ENCODE measurements around the gene AQP3.
A peak's percentile ranks its signal among the peaks of the same experiment; 100 is the strongest.
"Not testable (repeated sequence)": the region's sequence is repeated elsewhere in the genome, so short reads cannot be mapped to it uniquely, and the experiment has no call there.

AQP3 gene

GRCh38 chr9:33465596-33466564, 18.5 kb upstream of the AQP3 start:
- peak in 2 of 10 donors; percentile 54 to 74 for DNase-seq

GRCh38 chr9:33465096-33465495, 17.7 kb upstream of the AQP3 start:
- DNase-seq: peak in 2 of 10 donors; percentile 27 to 41
- intact Hi-C loops (cut with DNase I): loop anchor here (10.0 kb wide), 1 partner anchor 90 kb away; no protein-coding TSS in a partner anchor

More at GRCh38 chr9:33465596-33466564, 18.5 kb upstream of the AQP3 start:
- intact Hi-C loops (cut with DNase I): loop anchor here (10.0 kb wide), 1 partner anchor 91 kb away; no protein-coding TSS in a partner anchor

GRCh38 chr9:33464045-33464636, 16.7 kb upstream of the AQP3 start:
- DNase-seq: peak in 2 of 10 donors; percentile 28 to 75
- intact Hi-C loops (cut with DNase I): loop anchor here (10.0 kb wide), 1 partner anchor 89 kb away; no protein-coding TSS in a partner anchor

- DNase-seq: peak in 1 of 10 donors; percentile 40
- intact Hi-C loops (cut with DNase I): loop anchor here (10.0 kb wide), 1 partner anchor 88 kb away; no protein-coding TSS in a partner anchor
Observed at GRCh38 chr9:33463151-33463550, 15.8 kb upstream of the AQP3 start.

- intact Hi-C loops (cut with DNase I): loop anchor here (10.0 kb wide), 1 partner anchor 87 kb away; no protein-coding TSS in a partner anchor
- no peak for DNase-seq
Observed at GRCh38 chr9:33461492-33461891, 14.1 kb upstream of the AQP3 start.

GRCh38 chr9:33460854-33461253, 13.5 kb upstream of the AQP3 start:
- no peak for DNase-seq
- intact Hi-C loops (cut with DNase I): loop anchor here (10.0 kb wide), 1 partner anchor 86 kb away; no protein-coding TSS in a partner anchor

- intact Hi-C loops (cut with DNase I): no loop called here
- no peak for DNase-seq
Observed at GRCh38 chr9:33459115-33459514, 11.7 kb upstream of the AQP3 start.

GRCh38 chr9:33458444-33458843, 11.1 kb upstream of the AQP3 start:
- intact Hi-C loops (cut with DNase I): no loop called here
- DNase-seq: no peak

- intact Hi-C loops (cut with DNase I): no loop called here
- no peak for DNase-seq
Observed at GRCh38 chr9:33455945-33456344, 8.6 kb upstream of the AQP3 start.

- intact Hi-C loops (cut with DNase I); DNase-seq: not testable (repeated sequence)
Observed at GRCh38 chr9:33455456-33455855, 8.1 kb upstream of the AQP3 start.

- intact Hi-C loops (cut with DNase I); DNase-seq: not testable (repeated sequence)
Observed at GRCh38 chr9:33454661-33455026, 7.3 kb upstream of the AQP3 start.

GRCh38 chr9:33453999-33454660, 6.7 kb upstream of the AQP3 start:
- intact Hi-C loops (cut with DNase I): no loop called here

GRCh38 chr9:33453286-33453860, 6.0 kb upstream of the AQP3 start:
- intact Hi-C loops (cut with DNase I): no loop called here
- DNase-seq: no peak

More at GRCh38 chr9:33453999-33454660, 6.7 kb upstream of the AQP3 start:
- no peak for DNase-seq

GRCh38 chr9:33452828-33453271, 5.5 kb upstream of the AQP3 start:
- intact Hi-C loops (cut with DNase I): no loop called here
- peak in 4 of 10 donors; percentile 17 to 29 (median 20) for DNase-seq

GRCh38 chr9:33450621-33451146, 3.3 kb upstream of the AQP3 start:
- intact Hi-C loops (cut with DNase I): no loop called here
- DNase-seq: no peak

GRCh38 chr9:33449715-33450114, 2.3 kb upstream of the AQP3 start:
- intact Hi-C loops (cut with DNase I): no loop called here
- DNase-seq: no peak

- DNase-seq: no peak
- intact Hi-C loops (cut with DNase I): no loop called here
Observed at GRCh38 chr9:33447799-33448553, 583 bp upstream of the AQP3 start.

GRCh38 chr9:33446240-33446945, 1.0 kb downstream of the AQP3 start:
- no peak for DNase-seq
- intact Hi-C loops (cut with DNase I): no loop called here

Data from posterior cingulate gyrus (tissue), 11 donors.